Measurements from ENCODE around the gene B3GNT9.
A peak's percentile ranks its signal among the peaks of the same experiment; 100 is the strongest.
"Not testable (repeated sequence)": the region's sequence is repeated elsewhere in the genome, so short reads cannot be mapped to it uniquely, and the experiment has no call there.

Gene B3GNT9

DNA sequence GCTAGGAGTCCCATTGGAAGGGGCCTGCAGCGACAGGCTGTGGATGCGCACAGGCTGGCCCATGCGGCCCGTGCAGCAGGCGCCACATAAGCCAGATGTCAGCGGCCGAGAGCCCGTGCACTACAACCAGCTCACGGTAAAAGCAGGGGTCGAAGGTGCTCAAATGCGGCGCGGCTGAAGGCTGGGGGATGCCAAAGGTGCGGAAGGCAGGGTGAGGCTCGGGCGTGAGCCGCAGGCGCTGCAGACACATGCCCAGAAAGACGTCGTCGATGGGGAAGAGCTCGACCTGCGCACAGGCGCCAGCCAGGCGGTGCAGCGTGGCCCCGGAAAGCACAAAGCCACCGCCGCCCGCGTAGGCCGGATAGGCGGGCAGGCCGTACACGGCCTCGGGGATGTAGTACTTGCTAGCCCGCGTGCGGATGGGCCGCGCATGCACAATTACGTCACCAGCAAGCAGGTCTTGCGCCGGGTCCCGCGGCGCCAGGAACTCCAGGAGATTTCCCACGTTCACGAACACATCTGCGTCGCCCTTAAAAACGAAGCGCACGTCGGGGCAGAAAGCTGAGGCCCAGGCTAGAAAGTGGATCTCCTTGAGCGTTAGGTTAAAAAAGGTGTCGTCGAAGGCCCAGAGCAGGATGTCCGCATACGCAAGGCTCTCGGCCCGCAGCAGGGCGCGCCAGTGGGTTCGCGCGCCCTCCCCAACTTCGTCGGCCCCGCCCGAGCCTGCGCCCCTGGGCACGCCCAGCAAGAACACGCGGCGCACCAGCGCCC lies 1.3 kb downstream of the B3GNT9 start:
- DNase-seq: no peak

DNA sequence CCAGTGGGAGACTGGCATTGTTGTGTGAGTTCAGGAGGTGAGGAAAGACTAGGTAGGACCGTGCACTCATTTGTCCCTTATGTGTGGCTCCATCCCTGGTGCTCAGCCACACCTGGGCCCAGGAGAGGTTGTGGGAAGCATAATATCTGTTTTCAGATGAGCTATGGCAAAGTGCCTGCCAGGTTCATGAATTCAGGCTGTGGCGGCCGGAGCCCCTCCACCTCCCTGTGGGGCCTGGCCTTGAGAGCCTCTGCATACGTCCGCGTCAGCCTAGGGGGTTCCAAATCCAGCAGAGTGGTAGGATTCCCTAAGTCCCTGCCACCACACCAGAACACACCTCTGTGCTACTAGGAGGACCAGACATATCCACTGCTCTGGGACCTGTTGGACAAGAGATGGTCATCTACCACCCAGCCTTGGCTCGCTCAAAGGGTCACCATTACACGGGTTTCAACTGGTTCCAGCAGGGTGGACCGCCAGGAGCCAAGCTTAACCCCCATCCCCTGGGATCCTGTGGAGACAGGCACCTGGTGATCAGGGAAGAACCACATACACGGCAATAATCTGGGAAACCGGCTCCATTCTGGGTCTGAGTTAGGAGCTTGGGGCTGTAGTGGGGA lies 2.0 kb downstream of the B3GNT9 start:
- DNase-seq: no peak

- DNase-seq: no peak
Measured at GRCh38 chr16:67148221-67148620, 2.6 kb downstream of the B3GNT9 start.

- no peak for DNase-seq
Measured at GRCh38 chr16:67147437-67148140, 3.2 kb downstream of the B3GNT9 start.

GRCh38 chr16:67146523-67147357 lies 4.1 kb downstream of the B3GNT9 start:
- DNase-seq: peak; percentile 23

GRCh38 chr16:67145746-67146145 lies 5.1 kb downstream of the B3GNT9 start:
- no peak for DNase-seq

DNA sequence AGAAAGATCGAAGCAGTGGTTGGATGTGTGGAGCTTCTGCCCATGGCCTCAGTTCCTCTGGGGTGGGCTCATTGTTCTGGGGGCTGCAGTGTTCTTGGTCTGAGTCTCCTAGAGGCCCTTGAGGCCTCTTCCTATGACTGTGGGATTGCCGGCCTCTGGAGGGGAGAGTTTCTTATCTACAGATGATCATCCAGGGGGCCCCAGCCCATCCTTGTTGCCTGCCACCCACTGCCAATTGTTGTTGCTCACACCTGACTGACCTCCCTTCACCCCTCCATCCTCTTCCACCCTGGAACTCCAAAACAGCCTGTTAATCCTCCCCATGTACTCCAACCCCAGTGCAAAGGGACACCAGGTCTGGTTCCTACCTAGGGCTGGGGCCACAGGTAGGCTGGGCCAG lies 5.9 kb downstream of the B3GNT9 start:
- no peak for DNase-seq

GRCh38 chr16:67142342-67142741 lies 8.5 kb downstream of the B3GNT9 start:
- DNase-seq: no peak

DNA sequence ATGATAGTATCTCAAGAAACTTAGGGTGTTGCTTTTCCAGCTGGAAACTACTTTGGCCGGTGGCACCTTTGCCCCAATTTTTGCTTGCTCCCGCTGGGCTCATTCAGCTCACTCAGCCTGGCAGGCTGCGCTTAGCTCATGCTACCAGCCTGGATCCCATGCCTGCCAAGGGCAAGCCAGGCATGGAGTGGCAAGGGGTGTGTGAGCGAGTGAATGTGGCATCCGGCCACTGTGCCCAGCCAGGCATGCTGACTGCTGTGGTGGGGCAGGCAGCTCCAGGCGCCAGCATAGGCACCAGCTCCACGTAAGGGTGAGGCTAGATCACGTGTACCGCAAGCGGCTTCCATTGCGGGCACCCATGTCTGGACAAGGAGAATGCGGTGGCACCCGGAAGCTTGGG lies 9.4 kb downstream of the B3GNT9 start:
- DNase-seq: no peak

DNA sequence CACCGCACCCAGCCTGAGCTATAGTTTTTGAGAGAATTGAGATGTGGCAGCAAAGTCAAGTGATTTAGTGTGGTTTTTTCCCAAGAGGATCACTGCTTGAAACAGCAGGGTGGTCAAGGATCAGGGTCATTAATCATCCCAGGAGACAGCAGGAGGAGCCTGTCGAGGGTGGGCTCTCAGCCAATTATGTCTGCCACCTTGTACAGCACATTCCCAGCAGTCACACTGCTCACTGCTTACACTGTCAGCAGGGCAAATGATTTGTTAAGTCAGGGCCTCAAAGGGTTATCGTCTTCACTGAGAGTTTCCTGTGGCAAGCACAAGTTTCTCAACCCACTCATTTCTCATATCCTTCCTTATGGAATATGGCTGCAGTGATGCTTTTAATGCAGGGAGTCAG lies 13.2 kb downstream of the B3GNT9 start:
- no peak for DNase-seq

DNA sequence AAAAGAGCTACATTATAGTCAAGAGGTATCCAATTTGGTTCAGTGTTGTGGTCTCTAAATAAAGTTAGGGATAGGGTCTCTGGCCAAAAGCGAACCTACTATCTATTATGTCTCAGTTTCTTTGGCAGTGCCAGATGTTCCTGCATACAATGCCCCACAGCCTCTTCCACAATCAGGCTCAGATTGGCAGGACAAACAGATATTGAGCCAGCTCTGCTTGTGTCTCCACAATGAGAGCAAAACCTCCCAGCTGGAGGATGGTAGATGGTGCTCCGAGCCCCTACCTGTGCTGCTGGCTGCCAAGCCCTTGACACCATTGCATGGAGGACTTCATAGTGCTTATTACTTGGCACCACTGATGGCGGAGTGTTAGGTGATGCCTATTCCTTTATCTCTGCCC lies 21.4 kb downstream of the B3GNT9 start:
- DNase-seq: no peak

DNA sequence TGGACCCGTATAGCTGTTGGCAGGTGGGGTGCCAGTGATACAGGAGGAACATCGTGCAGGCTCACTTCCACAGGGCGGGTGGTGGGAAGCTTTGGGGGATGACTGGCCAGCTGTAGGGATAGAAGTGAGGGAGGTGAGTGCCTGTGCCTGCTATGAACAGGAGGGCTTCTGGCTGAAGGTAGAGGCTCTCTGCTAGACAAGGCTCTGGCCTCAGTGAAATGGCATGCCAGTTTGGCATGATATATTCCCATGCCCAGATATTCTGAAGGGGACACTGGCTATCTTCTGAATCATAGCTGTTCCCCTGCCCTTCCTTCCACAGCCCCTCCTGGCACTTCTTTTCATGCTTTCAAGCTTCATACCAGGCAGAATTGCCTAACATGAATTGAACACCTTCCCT lies 21.9 kb downstream of the B3GNT9 start:
- no peak for DNase-seq

GRCh38 chr16:67128417-67128816 lies 22.4 kb downstream of the B3GNT9 start:
- DNase-seq: no peak

GRCh38 chr16:67122799-67123198 lies 28.0 kb downstream of the B3GNT9 start:
- not testable (repeated sequence) for DNase-seq

- no peak for DNase-seq
Measured at GRCh38 chr16:67120025-67120424, 30.8 kb downstream of the B3GNT9 start.

DNA sequence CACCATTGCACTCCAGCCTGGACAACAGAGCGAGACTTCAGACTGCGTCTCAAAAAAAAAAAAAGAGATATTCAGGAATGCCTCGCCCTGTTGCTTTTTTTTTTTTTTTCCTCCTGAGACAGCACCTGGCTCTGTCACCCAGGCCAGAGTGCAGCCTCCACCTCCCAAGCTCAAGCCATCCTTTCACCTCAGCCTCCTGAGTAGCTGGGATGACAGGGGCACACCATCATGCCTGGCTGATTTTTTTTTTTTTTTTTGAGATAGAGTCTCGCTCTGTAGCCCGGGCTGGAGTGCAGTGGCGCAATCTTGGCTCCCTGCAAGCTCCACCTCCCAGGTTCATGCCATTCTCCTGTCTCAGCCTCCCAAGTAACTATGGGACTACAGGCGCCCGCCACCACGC lies 33.1 kb downstream of the B3GNT9 start:
- DNase-seq: no peak

- DNase-seq: no peak
Measured at GRCh38 chr16:67116388-67117311, 34.1 kb downstream of the B3GNT9 start.

DNA sequence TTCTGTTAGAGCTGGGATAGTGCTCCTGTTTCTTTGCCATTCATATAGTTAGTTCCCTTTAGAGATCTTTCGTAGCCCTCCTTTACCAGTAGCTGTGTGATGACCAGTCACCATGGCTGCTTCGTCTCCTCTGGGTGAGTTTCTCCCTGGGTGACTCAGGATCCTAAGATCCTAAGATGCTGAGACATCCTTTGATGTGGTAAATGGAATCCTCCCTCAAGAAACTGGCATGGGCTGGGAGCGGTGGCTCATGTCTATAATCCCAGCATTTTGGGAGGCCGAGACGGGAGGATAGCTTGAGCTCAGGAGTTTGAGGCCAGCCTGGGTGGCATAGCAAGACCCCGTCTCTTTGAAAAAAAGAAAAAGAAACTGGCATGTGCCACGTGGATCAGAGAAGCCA lies 35.2 kb downstream of the B3GNT9 start:
- DNase-seq: peak; percentile 92

GRCh38 chr16:67114793-67115192 lies 36.0 kb downstream of the B3GNT9 start:
- peak; percentile 65 for DNase-seq

DNA sequence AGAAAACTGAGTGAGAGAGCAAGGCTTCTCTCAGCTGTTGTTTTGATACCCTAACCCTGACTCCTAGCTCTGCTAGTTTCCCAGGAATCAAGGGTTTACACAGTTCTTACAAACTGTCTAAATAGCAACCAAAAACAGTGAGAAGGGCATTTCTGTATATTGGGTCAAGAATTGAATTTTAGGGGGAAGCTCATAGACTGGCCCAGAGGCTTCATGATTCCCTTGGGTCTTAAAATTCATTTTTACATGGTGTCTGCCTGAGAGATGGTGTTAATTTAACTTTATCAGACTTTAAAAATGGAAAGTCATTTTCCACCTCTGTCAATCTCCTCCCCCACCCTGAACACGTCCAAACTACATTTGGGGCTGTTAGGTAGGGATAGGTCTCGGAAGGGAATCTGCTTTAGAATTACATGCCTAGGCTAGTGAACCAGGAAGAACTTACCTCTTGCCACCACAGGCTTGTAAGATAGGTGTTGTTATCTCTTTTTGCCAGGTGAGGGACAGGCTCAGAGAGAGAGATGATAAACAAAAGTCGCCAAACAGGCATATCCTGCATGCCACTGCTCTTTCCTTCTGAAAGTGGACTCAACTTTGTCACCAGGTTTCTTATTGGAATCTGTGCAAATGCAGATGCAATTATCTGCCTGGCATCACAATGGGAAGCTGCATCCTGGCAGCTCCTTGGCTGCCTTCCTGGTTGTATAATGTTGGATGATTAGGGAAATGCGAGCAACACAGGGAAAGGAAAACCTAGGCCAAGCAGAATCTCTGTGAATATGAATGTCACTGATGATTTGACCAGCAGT lies 38.0 kb downstream of the B3GNT9 start:
- no peak for DNase-seq

GRCh38 chr16:67111951-67112444 lies 38.8 kb downstream of the B3GNT9 start:
- no peak for DNase-seq
